SK-N-SH treated with all-trans-retinoic acid at 6 μM for 48 hours (cell line): ENCODE measurements around the gene JAGN1.
A peak's percentile ranks its signal among the peaks of the same experiment; 100 is the strongest.

Experiments used
- ATAC-seq: fragments of 200-7000 bp; cut with Tn5 transposase; 3 replicates; pipeline ENCODE4 v1.9.1; 2020; ENCODE audit warnings: mild to moderate bottlenecking, moderate library complexity
- ARNTL ChIP-seq: fragments of 450-650 bp; formaldehyde crosslinking; IDR thresholded peaks from 2 replicates; pipeline ENCODE4 v1.5.0; 2020; ENCODE audit warnings: low read depth, mild to moderate bottlenecking, moderate library complexity, borderline replicate concordance
- BACH2 ChIP-seq: fragments of 250-450 bp; sonication (Bioruptor Pico); IDR thresholded peaks from 2 replicates; pipeline ENCODE4 v1.9.0; 2021; ENCODE audit warnings: mild to moderate bottlenecking, borderline replicate concordance
- CSDC2 ChIP-seq: fragments of 250-450 bp; sonication (Bioruptor Pico); IDR thresholded peaks from 2 replicates; pipeline ENCODE4 v1.5.0; 2020; ENCODE audit warnings: mild to moderate bottlenecking, moderate library complexity
- ESRRG ChIP-seq: fragments of 250-450 bp; sonication (Bioruptor Pico); IDR thresholded peaks from 2 replicates; pipeline ENCODE4 v1.6.1; 2021; ENCODE audit warnings: mild to moderate bottlenecking
- GLIS3 ChIP-seq: fragments of 250-450 bp; sonication (Bioruptor Pico); IDR thresholded peaks from 2 replicates; pipeline ENCODE4 v1.5.0; 2020; ENCODE audit warnings: mild to moderate bottlenecking, moderate library complexity
- ISL1 ChIP-seq: fragments of 250-450 bp; sonication (Bioruptor Pico); IDR thresholded peaks from 2 replicates; pipeline ENCODE4 v2.1.2; 2022; ENCODE audit warnings: mild to moderate bottlenecking, moderate library complexity
- OSR1 ChIP-seq: fragments of 250-450 bp; sonication (Bioruptor Pico); IDR thresholded peaks from 2 replicates; pipeline ENCODE4 v1.8.0; 2022; ENCODE audit warnings: moderate library complexity, mild to moderate bottlenecking, inconsistent platforms
- PPARA ChIP-seq: fragments of 250-450 bp; sonication (Bioruptor Pico); IDR thresholded peaks from 2 replicates; pipeline ENCODE4 v1.5.0; 2020; ENCODE audit warnings: mild to moderate bottlenecking, borderline replicate concordance
- RARB ChIP-seq: fragments of 250-450 bp; sonication (Bioruptor Pico); IDR thresholded peaks from 2 replicates; pipeline ENCODE4 v1.8.0; 2021; ENCODE audit warnings: mild to moderate bottlenecking, moderate library complexity
- SNAI2 ChIP-seq: fragments of 250-450 bp; sonication (Bioruptor Pico); IDR thresholded peaks from 2 replicates; pipeline ENCODE4 v1.5.0; 2020; ENCODE audit warnings: mild to moderate bottlenecking, moderate library complexity
- TCF4 ChIP-seq: fragments of 250-450 bp; sonication (Bioruptor Pico); IDR thresholded peaks from 2 replicates; pipeline ENCODE4 v1.8.0; 2021; ENCODE audit warnings: mild to moderate bottlenecking, moderate library complexity, borderline replicate concordance
- TOX ChIP-seq: fragments of 250-450 bp; sonication (Bioruptor Pico); IDR thresholded peaks from 2 replicates; pipeline ENCODE4 v1.8.0; 2021; ENCODE audit warnings: mild to moderate bottlenecking, moderate library complexity, borderline replicate concordance
- TSHZ2 ChIP-seq: fragments of 250-450 bp; sonication (Bioruptor Pico); IDR thresholded peaks from 2 replicates; pipeline ENCODE4 v1.5.0; 2020; ENCODE audit warnings: mild to moderate bottlenecking, moderate library complexity
- ZC3H10 ChIP-seq: fragments of 250-450 bp; sonication (Bioruptor Pico); IDR thresholded peaks from 2 replicates; pipeline ENCODE4 v1.5.1; 2021; ENCODE audit warnings: mild to moderate bottlenecking, moderate library complexity
- ZFP3 ChIP-seq: fragments of 250-450 bp; sonication (Bioruptor Pico); IDR thresholded peaks from 2 replicates; pipeline ENCODE4 v1.5.0; 2020; ENCODE audit warnings: mild to moderate bottlenecking, moderate library complexity
- ZFP30 ChIP-seq: fragments of 450-650 bp; formaldehyde crosslinking; IDR thresholded peaks from 2 replicates; pipeline ENCODE4 v1.5.0; 2022; ENCODE audit warnings: mild to moderate bottlenecking, moderate library complexity
- ZNF565 ChIP-seq: fragments of 450-650 bp; formaldehyde crosslinking; conservative IDR thresholded peaks from 2 replicates; pipeline ENCODE4 v1.5.0; 2020; ENCODE audit warnings: low read depth, mild to moderate bottlenecking, moderate library complexity
- ZNF8 ChIP-seq: fragments of 450-650 bp; formaldehyde crosslinking; IDR thresholded peaks from 2 replicates; pipeline ENCODE4 v1.5.0; 2020; ENCODE audit warnings: mild to moderate bottlenecking, moderate library complexity
- TF ChIP-seq, protein P1 (sequence below): fragments of 250-450 bp; sonication (Bioruptor Pico); IDR thresholded peaks from 2 replicates; pipeline ENCODE4 v1.5.1; 2021; ENCODE audit warnings: mild to moderate bottlenecking, moderate library complexity
- TF ChIP-seq, protein P2 (sequence below): fragments of 250-450 bp; sonication (Bioruptor Pico); IDR thresholded peaks from 2 replicates; pipeline ENCODE4 v1.5.1; 2020; ENCODE audit warnings: low read depth, mild to moderate bottlenecking, moderate library complexity

Gene JAGN1

GRCh38 chr3:9890249-9891071, at the start of gene JAGN1:
Gene JAGN1 (plus strand): TSS chr3:9890610. CDS start chr3:9890723, 113 bp downstream.
- ATAC-seq, result peak; percentile 93

DNA sequence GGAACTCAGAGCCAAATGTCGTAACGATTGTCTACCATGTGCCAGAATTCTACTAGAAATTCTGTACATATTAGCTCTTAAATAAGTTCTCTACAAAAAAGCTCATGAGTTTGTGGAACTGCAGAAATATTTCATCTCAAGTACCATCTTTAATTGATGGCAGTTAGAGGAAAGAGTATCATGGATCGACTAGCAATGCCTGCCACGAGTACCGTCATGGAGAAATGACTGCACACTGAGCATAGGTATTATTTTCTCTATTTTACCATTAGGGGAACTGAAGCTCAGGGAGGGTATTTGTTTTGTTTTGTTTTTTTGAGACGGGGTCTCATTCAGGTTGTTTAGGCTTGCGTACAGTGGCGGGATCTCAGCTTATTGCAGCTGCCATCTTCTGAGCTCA, 49.4 kb upstream of the JAGN1 start:
- TF ChIP-seq ZFP30 (CRISPR knock-in tag) (no peak), CSDC2 (no peak)
- TF ChIP-seq, protein P1, sequence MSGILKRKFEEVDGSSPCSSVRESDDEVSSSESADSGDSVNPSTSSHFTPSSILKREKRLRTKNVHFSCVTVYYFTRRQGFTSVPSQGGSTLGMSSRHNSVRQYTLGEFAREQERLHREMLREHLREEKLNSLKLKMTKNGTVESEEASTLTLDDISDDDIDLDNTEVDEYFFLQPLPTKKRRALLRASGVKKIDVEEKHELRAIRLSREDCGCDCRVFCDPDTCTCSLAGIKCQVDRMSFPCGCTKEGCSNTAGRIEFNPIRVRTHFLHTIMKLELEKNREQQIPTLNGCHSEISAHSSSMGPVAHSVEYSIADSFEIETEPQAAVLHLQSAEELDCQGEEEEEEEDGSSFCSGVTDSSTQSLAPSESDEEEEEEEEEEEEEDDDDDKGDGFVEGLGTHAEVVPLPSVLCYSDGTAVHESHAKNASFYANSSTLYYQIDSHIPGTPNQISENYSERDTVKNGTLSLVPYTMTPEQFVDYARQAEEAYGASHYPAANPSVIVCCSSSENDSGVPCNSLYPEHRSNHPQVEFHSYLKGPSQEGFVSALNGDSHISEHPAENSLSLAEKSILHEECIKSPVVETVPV, result no peak
- no peak for ATAC-seq

More at GRCh38 chr3:9890249-9891071, at the start of gene JAGN1:
- TF ChIP-seq ZNF8 (no peak), TCF4 (no peak), GLIS3 (CRISPR knock-in tag) (no peak), RARB (CRISPR knock-in tag) (no peak), ZFP30 (CRISPR knock-in tag) (no peak), ISL1 (no peak), ZFP3 (CRISPR knock-in tag) (no peak), TSHZ2 (no peak), TOX (CRISPR knock-in tag) (no peak), CSDC2 (no peak), BACH2 (no peak), ARNTL (CRISPR knock-in tag) (no peak), ESRRG (CRISPR knock-in tag) (no peak)
- TF ChIP-seq, protein P2, sequence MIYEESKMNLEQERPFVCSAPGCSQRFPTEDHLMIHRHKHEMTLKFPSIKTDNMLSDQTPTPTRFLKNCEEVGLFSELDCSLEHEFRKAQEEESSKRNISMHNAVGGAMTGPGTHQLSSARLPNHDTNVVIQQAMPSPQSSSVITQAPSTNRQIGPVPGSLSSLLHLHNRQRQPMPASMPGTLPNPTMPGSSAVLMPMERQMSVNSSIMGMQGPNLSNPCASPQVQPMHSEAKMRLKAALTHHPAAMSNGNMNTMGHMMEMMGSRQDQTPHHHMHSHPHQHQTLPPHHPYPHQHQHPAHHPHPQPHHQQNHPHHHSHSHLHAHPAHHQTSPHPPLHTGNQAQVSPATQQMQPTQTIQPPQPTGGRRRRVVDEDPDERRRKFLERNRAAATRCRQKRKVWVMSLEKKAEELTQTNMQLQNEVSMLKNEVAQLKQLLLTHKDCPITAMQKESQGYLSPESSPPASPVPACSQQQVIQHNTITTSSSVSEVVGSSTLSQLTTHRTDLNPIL, result no peak
- TF ChIP-seq, protein P1, result no peak

- TF ChIP-seq ZC3H10 (CRISPR knock-in tag), result no peak
- TF ChIP-seq ZNF565 (CRISPR knock-in tag), result no peak
- no peak for TF ChIP-seq TSHZ2
- TF ChIP-seq, protein P2, result no peak
- no peak for TF ChIP-seq PPARA (CRISPR knock-in tag)
- TF ChIP-seq SNAI2 (CRISPR knock-in tag), result no peak
- TF ChIP-seq, protein P1, result no peak
- TF ChIP-seq OSR1, result no peak
- TF ChIP-seq ZNF8, result no peak
- TF ChIP-seq ESRRG (CRISPR knock-in tag), result no peak
- no peak for TF ChIP-seq RARB (CRISPR knock-in tag)
- no peak for TF ChIP-seq ZFP3 (CRISPR knock-in tag)
- peak; percentile 98 for ATAC-seq
Measured at GRCh38 chr3:9843715-9844438, 46.5 kb upstream of the JAGN1 start, which contains the start of gene RPUSD3. Gene RPUSD3 (minus strand): TSS chr3:9844008. CDS start chr3:9843990, 18 bp downstream.
